ENCODE results near the gene SMPX. TPM values are rescaled to one million over a fixed set of nuclear protein-coding genes. Genes with fewer than 3 reads are reported as not detected.

The SMPX gene
- total and polyA plus RNA-seq, 2 donors (not counting 1 experiment from before 2014, with no cell fraction given): not detected

- Histone ChIP-seq H3K4me3 (replicated peaks in 1 of 4; ENCODE audit: control extremely low read depth in 1 of 4, insufficient read depth in 1 of 4, low read depth in 3 of 4, low read length in 4 of 4) (no peak overlapping the region), H2AFZ (ENCODE audit: low read length) (no peak overlapping the region), H3K27ac (ENCODE audit: insufficient read depth, low read length) (no peak overlapping the region), H3K27me3 (ENCODE audit: control insufficient read depth, insufficient read depth, low read length) (no peaks in the 10 kb centered on the region), H3K4me1 (ENCODE audit: control insufficient read depth, extremely low read depth, insufficient read depth, low read length) (no peaks in the 10 kb centered on the region), H3K9ac (ENCODE audit: insufficient read depth, low read length) (no peak overlapping the region), H3K36me3 (ENCODE audit: control insufficient read depth, insufficient read depth, low read length) (no peaks in the 10 kb centered on the region), H3K4me2 (ENCODE audit: extremely low read depth, insufficient read depth, low read length) (no peak overlapping the region), H3K79me2 (ENCODE audit: control insufficient read depth, insufficient read depth, low read length) (no peaks in the 10 kb centered on the region), H4K20me1 (ENCODE audit: control insufficient read depth, extremely low read depth, insufficient read depth, low read length) (no peaks in the 10 kb centered on the region), H3K9me3 (ENCODE audit: control insufficient read depth, insufficient read depth, low read depth, low read length) (no peaks in the 10 kb centered on the region)
- no peak for TF ChIP-seq EZH2 (IDR thresholded peaks at IDR 0.05; ENCODE audit: low read length, missing control alignments)
- DNase-seq (ENCODE audit: low read depth in 2 of 2): no peak
Measured at GRCh38 chrX:21748235-21748634, 9.7 kb downstream of the SMPX start.

GRCh38 chrX:21747558-21747957, 10.4 kb downstream of the SMPX start:
- no peak for DNase-seq (ENCODE audit: low read depth in 2 of 2)
- H3K4me3 ChIP-seq (replicated peaks in 1 of 4; ENCODE audit: control extremely low read depth in 1 of 4, insufficient read depth in 1 of 4, low read depth in 3 of 4, low read length in 4 of 4): no peak overlapping the region
- H3K9me3 ChIP-seq (ENCODE audit: control insufficient read depth, insufficient read depth, low read depth, low read length): no peaks in the 10 kb centered on the region
- no peak overlapping the region for H2AFZ ChIP-seq (ENCODE audit: low read length)
- H3K36me3 ChIP-seq (ENCODE audit: control insufficient read depth, insufficient read depth, low read length): no peaks in the 10 kb centered on the region
- H3K27me3 ChIP-seq (ENCODE audit: control insufficient read depth, insufficient read depth, low read length): no peaks in the 10 kb centered on the region
- no peaks in the 10 kb centered on the region for H3K4me1 ChIP-seq (ENCODE audit: control insufficient read depth, extremely low read depth, insufficient read depth, low read length)
- H3K27ac ChIP-seq (ENCODE audit: insufficient read depth, low read length): no peak overlapping the region
- H3K9ac ChIP-seq (ENCODE audit: insufficient read depth, low read length): no peak overlapping the region
- H3K79me2 ChIP-seq (ENCODE audit: control insufficient read depth, insufficient read depth, low read length): no peaks in the 10 kb centered on the region
- H4K20me1 ChIP-seq (ENCODE audit: control insufficient read depth, extremely low read depth, insufficient read depth, low read length): no peaks in the 10 kb centered on the region
- no peak overlapping the region for H3K4me2 ChIP-seq (ENCODE audit: extremely low read depth, insufficient read depth, low read length)
- TF ChIP-seq EZH2 (IDR thresholded peaks at IDR 0.05; ENCODE audit: low read length, missing control alignments) (no peak), CTCF (conservative IDR thresholded peaks at IDR 0.05 in 1 of 2, IDR thresholded peaks at IDR 0.05 in 1 of 2; ENCODE audit: low read depth in 1 of 2, low read length in 2 of 2) (no peak)

GRCh38 chrX:21745756-21746155, 12.2 kb downstream of the SMPX start:
- no peaks in the 10 kb centered on the region for H4K20me1 ChIP-seq (ENCODE audit: control insufficient read depth, extremely low read depth, insufficient read depth, low read length)
- H3K27me3 ChIP-seq (ENCODE audit: control insufficient read depth, insufficient read depth, low read length): no peaks in the 10 kb centered on the region
- no peak overlapping the region for H3K9ac ChIP-seq (ENCODE audit: insufficient read depth, low read length)
- no peak overlapping the region for H3K4me3 ChIP-seq (replicated peaks in 1 of 4; ENCODE audit: control extremely low read depth in 1 of 4, insufficient read depth in 1 of 4, low read depth in 3 of 4, low read length in 4 of 4)
- no peaks in the 10 kb centered on the region for H3K79me2 ChIP-seq (ENCODE audit: control insufficient read depth, insufficient read depth, low read length)
- no peaks in the 10 kb centered on the region for H3K36me3 ChIP-seq (ENCODE audit: control insufficient read depth, insufficient read depth, low read length)
- TF ChIP-seq CTCF (conservative IDR thresholded peaks at IDR 0.05 in 1 of 2, IDR thresholded peaks at IDR 0.05 in 1 of 2; ENCODE audit: low read depth in 1 of 2, low read length in 2 of 2): peak; percentile 48 to 53
- TF ChIP-seq EZH2 (IDR thresholded peaks at IDR 0.05; ENCODE audit: low read length, missing control alignments): no peak
- no peak overlapping the region for H3K4me2 ChIP-seq (ENCODE audit: extremely low read depth, insufficient read depth, low read length)
- H3K27ac ChIP-seq (ENCODE audit: insufficient read depth, low read length): no peak overlapping the region
- no peaks in the 10 kb centered on the region for H3K9me3 ChIP-seq (ENCODE audit: control insufficient read depth, insufficient read depth, low read depth, low read length)
- H2AFZ ChIP-seq (ENCODE audit: low read length): no peak overlapping the region
- no peaks in the 10 kb centered on the region for H3K4me1 ChIP-seq (ENCODE audit: control insufficient read depth, extremely low read depth, insufficient read depth, low read length)
- peak in 1 of 2 donors; percentile 40 for DNase-seq (ENCODE audit: low read depth in 2 of 2)

Data from fibroblast of lung (primary cell).